ENCODE measurements around the gene SYTL2.

- no peak for TF ChIP-seq EGR1 (IDR thresholded peaks at IDR 0.05; ENCODE audit: low read depth in 2 of 2)
- no peak for TF ChIP-seq RXRA (IDR thresholded peaks at IDR 0.05)
- TF ChIP-seq CTCF (IDR thresholded peaks at IDR 0.05; ENCODE audit: low read depth, low read length, missing input control) = no peak
- no peak for TF ChIP-seq TAF1 (conservative IDR thresholded peaks at IDR 0.05)
- no peak for TF ChIP-seq REST (IDR thresholded peaks at IDR 0.05)
- TF ChIP-seq MAX (IDR thresholded peaks at IDR 0.05) = no peak
- no peak for TF ChIP-seq RAD21 (IDR thresholded peaks at IDR 0.05)
- no peak for TF ChIP-seq YY1 (IDR thresholded peaks at IDR 0.05)
- TF ChIP-seq SP1 (IDR thresholded peaks at IDR 0.05) = no peak
- no peak for TF ChIP-seq GABPA (IDR thresholded peaks at IDR 0.05 in 1 of 2, conservative IDR thresholded peaks at IDR 0.05 in 1 of 2)
- no peak for TF ChIP-seq ZBTB33 (IDR thresholded peaks at IDR 0.05)
- TF ChIP-seq ATF3 (IDR thresholded peaks at IDR 0.05) = no peak
- no peak for TF ChIP-seq HNF4G (IDR thresholded peaks at IDR 0.05)
These were observed 43.5 kb downstream of the SYTL2 start for GRCh38 chr11:85767246-85767945.

All from liver (tissue), 3 donors.